ENCODE measurements around the gene ZNF695.
"Not testable (repeated sequence)": the region's sequence is repeated elsewhere in the genome, so short reads cannot be mapped to it uniquely, and the experiment has no call there.

The ZNF695 gene

DNA sequence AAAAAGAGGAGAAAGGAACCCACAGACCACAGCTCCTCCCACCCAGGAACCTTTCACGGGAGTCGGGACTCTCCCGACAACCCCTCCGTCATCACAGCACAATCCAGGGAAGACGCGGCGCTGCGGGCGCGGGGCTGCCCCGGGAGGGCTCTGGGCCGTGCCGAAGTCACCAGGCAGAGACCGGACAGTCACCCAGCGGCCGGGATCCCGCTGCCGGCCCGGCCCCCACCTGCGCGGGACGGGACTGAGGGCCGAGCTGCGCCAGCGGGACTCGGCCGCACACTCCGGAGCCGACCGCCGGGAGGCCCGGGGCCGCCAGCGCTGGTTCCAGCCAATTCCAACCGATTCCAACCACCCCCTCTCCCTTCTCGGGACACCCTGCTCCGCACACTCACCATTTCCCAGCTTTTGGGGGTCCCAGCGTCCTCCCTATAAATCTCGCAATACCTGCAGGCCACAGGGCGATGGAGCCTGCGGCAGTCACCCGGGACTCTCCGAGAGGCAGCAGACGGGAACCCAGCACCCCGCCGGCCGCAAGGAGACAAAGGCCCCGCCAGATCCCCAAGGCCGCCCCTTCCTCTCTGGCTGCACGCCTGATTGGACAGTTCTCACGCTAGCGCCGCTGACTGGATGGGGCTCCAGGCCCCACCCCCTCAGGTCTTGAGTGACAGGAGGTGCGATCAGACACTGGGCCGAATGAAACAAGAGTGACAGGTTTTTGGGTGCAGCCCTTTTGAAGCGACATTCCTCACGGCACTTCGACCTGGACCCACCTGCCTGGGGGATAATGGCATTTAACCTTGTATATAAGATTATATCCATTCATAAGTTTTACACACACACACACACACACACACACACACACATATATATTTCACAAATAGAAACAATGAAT is at the start of gene ZNF695:
Gene ZNF695 (minus strand): TSS at position 547 of the 895 bp plus-strand sequence. CDS start 149 bp downstream, at position 398.
- DNase-seq, result peak in 1 of 4 experiments; percentile 4

DNA sequence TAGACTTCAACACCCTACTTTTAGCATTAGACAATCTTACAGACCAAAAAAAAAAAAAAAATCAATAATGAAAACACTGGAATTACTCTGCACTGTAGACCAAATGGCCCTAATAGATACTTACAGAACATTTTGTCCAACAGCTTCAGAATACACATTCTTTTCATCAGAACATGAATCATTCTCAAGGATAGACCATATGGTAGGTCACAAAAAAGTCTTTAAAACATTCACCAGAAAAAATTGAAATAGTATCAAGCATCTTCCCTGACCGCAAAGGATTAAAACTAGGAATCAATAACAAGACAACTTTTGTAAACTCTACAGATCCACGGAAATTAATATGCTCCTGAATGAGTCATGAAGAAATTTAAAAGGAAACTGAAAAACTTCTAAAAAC is 48.2 kb upstream of the ZNF695 start:
- no peak for DNase-seq

DNA sequence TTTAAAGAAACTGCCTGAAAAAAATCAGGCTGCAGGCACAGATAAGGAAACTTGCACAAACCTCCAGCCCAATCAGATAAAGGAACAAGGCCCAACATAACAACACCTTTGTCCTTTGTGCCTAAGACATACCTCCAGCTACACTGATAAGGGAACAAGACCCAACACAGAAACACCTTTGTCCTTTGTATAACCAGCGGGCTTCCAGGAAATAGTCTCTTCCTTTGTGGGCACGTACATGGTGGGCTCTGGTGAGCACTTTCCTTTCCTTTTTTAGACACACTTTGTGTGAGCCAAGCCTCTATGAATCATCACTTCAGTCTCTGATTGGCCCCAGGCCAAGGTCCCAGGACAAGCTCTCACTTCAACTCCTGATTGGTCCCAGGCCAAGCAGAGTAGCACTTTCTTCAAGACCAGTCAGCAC is 47.1 kb upstream of the ZNF695 start:
- DNase-seq, result no peak

DNA sequence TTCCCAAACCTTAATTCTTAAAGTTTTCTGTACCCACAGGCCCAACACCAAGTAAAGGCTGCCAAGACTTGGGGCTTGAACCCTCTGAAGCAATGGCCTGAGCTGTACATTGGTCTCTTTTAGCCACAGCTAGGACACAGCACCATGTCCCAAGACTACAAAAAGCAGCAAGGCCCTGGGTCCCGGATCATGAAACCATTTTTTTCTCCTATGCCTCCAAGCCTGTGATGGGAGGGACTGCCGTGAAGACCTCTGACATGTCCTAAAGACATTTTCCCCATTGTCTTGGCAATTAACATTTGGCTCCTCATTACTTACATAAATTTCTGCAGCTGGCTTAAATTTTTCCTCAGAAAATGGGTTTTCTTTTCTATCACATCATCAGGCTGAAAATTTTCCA is 39.8 kb upstream of the ZNF695 start:
- no peak for DNase-seq

DNA sequence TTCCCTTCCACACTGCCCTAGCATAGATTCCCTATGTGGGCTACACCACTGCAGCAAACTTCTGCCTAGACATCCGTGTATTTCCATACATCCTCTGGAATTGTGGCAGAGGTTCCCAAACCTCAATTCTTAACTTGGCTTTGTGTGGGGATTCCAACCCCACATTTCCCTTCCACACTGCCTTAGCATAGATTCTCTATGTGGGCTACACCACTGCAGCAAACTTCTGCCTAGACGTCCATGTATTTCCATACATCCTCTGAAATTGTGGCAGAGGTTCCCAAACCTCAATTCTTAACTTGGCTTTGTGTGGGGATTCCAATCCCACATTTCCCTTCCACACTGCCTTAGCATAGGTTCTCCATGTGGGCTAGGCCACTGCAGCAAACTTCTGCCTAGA is 39.4 kb upstream of the ZNF695 start:
- DNase-seq, result no peak

DNA sequence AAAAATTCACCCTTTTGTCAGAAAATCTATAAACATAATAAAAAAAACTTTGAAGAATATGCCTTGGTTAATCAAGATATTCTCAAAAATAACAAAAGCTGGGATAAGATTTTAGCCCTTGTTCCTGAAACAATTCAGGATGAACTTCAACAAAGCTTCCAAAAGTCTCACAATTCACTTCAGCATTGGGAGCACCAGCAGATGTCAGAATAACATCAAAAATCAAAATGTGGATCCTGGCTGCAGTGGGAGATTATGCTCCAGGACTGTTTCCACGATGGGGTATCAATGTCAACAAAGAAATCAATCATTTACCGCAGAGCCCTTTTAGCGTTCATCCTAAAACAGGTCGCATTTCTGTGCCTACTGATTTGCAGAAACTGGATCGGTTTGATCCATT is 35.5 kb upstream of the ZNF695 start:
- DNase-seq, result no peak

DNA sequence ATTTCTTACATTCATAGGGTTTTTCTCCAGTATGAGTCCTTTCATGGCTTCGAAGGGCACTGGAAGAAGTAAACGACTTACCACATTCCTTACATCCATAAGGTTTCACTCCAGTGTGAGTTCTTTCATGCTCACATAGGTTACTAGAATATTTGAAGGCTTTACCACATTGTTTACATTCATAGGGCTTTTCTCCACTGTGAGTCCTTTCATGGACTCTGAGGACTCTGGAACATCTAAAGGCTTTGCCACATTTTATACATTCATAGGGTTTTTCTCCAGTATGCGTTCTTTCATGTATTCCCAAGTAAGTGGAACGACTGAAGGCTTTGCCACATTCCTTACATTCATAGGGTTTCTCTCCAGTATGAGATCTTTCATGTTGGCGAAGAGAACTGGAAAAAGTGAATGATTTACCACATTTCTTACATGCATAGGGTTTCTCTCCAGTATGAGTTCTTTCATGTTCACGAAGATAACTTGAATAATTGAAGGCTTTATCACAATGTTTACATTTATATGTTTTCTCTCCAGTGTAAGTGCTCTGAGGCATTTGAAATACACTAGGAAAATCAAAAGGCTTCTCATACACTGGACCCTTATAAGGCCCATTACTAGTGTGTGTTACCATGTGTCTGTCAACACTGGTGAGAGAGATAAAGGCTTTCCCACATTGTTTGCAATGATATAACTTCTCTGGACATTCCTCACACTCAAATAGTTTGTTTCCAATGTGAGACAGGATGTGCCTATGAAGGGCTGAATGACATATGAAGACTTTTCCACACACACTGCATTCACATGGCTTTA is 29.9 kb upstream of the ZNF695 start:
- no peak for DNase-seq

DNA sequence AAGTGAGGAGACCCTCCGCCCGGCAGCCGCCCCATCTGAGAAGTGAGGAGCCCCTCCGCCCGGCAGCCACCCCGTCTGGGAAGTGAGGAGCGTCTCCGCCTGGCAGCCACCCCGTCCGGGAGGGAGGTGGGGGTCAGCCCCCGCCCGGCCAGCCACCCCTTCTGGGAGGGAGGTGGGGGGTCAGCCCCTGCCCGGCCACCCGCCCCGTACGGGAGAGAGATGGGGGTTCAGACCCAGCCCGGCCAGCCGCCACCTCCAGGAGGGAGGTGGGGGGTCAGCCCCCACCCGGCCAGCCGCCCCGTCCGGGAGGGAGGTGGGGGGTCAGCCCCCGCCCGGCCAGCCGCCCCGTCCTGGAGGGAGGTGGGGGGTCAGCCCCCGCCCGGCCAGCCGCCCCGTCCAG is 24.4 kb upstream of the ZNF695 start:
- DNase-seq, result not testable (repeated sequence)

DNA sequence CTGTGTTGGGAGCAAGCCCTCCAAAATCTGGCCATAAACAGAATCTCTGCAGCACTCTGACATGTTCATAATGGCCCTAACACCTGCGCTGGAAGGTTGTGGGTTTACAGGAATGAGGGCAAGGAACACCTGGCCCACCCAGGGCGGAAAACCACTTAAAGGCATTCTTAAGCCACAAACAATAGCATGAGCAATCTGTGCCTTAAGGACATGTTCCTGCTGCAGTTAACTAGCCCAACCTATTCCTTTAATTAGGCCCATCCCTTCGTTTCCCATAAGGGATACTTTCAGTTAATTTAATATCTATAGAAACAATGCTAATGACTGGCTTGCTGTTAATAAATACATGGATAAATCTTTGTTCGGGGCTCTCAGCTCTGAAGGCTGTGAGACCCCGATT is 16.8 kb upstream of the ZNF695 start:
- DNase-seq, result not testable (repeated sequence)

DNA sequence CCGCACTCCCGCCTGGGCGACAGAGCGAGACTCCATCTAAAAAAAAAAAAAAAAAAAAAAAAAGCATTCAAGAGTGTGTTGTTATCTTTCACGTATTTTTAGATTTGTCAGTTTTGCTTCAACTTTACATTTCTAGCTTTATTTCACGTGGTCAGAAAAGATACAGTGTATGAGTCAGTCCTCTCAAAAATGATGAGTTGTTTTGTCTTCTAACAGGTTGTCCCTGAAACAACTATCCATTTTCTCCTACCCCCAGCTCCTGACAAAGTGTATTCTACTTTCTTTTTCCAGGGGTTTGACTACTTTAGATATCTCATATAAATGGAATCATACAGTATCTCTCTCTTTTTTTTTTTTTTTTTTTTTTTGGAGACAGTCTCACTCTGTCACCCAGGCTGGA is 5.5 kb upstream of the ZNF695 start:
- DNase-seq, result no peak

DNA sequence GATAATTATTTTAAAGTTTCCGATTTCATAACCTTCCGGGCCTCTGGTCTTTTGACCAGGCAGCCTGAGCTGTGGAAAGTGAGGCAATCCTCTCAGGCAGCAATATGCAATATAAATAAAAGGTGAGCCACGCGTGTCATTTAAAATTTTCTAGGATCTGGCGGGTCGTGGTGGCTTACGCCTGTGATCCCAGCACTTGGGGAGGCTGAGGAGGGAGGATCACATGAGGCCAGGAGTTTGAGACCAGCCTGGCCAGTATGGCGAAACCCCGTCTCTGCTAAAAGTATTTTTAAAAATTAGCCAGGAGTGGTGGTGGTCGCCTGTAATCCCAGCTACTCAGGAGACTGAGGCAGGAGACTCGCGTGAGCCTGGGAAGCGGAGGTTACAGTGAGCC is 546 bp upstream of the ZNF695 start:
- DNase-seq, result no peak

DNA sequence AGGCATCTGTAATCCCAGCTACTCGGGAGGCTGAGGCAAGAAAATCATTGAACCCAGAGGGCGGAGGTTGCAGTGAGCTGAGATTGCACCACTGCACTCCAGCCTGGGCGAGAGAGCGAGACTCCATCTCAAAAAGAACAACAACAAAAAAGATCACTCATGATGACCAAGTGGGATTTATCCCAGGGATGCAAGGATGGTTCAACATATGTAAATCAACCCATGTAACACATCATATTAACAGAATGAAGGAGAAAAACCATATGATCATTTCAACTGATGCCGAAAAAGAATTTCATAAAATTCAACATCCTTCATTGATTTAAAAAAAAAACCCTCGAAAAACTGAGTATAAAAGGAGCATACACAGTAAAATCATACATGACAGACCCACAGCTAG is 3.8 kb downstream of the ZNF695 start:
- not testable (repeated sequence) for DNase-seq

DNA sequence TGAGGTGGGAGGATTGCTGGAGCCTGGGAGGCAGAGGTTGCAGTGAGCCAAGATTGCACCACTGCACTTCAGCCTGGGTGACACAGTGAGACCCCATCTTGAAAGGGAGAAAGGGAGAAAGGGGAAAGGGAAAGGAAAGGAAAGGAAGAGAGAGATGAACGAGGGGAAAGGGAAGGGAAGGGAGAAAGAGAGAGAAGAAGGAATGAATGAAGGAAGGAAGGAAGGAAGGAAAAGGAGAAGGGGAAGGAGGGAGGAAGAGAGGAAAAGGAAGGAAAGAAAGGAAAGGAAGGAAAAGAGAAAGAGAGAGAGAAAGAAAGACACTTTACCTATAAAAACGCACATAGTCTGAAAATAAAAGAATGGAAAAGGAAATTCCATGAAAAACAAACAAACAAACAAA is 18.0 kb downstream of the ZNF695 start:
- no peak for DNase-seq

DNA sequence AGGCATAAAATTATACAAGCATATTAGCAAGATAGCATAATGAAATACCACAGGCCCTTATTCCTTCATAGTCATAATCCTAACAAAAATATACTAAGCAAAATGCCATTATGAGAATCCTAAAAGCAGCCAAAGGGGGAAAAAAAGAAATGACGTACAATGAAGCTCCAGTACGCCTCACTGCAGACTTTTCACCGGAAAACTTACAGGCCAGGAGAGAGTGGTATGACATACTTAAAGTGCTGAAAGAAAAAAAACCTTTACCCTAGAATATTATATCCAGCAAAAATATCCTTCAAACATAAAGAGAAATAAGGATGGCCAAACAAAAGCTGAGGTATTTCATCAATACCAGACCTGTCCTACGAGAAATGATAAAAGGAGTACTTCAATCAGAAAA is 19.5 kb downstream of the ZNF695 start:
- DNase-seq, result no peak

DNA sequence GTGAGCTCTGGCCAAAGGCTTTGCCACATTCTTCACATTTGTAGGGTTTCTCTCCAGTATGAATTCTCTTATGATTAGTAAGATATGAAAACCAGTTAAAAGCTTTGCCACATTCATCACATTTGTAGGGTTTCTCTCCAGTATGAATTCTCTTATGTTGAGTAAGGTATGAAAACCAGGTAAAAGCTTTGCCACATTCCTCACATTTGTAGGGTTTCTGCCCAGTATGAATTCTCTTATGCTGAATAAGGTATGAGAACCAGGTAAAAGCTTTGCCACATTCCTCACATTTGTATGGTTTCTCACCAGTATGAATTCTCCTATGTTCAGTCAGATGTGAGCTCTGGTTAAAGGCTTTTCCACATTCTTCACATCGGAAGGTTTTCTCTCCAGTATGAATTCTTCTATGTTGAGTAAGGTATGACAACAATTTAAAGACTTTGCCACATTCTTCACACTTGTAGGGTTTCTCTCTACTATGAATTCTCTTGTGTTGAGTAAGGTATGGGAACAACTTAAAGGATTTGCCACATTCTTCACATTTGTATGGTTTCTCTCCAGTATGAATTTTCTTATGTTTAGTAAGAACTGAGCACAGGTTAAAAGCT is 20.7 kb downstream of the ZNF695 start:
- DNase-seq, result no peak

DNA sequence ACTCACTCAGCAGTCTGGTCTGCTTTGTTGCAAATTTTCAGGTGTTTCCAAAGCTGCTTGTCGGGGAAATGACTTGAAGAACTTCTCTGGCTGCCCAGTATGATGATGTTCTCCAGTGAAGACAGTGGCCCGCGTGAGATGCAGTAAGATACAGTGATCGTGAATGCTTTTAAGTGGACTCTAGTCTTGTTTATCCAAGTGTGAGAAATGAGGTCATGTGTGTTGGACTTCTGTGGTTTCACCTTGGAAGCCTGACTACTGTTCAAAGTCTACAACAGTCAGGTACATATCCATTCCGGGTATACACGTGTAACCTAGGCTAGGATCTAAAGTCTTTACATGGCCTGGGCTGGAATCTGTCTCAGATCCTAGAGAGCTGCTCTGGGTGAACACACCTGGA is 29.1 kb downstream of the ZNF695 start:
- DNase-seq, result no peak

DNA sequence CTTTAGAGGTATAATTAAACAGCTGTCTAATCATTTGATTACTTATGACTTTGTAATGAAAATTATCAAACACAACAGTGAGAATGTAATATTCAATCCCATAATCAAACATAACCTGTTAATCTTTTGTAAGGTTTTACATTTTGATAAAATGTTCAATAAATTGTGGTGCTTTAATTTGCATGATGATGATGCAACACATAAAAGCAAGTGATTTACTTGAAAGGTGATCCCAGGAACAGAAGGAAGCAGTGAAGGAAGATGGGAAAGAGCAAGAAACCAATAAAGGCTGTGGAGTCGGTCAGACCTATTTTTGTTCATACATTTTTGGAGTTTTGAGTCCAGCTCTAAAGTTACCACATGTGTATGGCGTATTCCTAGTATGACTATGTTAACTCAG is 29.6 kb downstream of the ZNF695 start:
- DNase-seq, result no peak

DNA sequence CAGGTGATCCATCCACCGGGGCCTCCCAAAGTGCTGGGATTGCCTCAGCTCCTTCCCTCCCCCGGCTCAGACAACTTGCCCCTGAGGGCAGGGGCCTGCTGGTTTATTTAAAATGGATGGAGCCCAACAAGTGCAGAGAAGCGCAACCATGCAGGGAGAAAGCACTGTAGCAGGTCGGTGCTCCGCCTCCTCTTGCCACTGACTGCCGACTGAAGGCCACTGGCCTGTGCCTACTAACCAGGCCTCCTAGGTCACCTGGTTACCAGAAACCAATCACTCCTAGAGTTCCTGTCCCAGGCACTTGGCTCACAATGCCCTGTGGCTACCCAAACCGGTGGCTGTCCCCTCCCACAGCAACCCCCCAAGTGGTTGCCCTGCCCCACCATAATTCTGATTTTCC is 35.9 kb downstream of the ZNF695 start:
- no peak for DNase-seq

DNA sequence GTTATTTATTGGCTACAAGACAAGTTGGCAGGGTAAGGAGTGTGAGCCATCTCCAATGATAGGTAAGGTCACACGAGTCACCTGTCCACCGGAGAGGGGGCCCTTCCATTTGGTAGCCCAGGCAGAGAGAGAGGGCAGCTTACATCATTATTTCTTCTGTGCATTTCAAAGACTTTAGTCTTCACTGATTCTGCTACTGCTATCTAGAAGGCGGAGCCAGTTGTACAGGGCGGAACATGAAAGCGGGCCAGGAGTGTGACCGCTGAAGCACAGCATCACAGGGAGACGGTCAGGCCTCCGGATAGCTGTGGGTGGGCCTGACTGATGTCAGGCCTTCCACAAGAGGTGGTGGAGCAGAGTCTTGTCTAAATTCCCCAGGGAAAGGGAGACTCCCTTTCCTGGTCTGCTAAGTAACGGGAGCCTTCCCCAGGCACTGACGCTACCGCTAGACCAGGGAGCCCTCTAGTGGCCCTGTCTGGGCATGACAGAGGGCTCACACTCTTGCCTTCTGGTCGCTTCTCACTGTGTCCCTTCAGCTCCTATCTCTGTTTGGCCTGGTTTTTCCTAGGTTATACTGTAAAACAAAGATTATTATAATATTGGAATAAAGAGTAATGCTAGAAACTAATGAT is 36.7 kb downstream of the ZNF695 start:
- DNase-seq, result peak; percentile 1 to 10 (median 2)

DNA sequence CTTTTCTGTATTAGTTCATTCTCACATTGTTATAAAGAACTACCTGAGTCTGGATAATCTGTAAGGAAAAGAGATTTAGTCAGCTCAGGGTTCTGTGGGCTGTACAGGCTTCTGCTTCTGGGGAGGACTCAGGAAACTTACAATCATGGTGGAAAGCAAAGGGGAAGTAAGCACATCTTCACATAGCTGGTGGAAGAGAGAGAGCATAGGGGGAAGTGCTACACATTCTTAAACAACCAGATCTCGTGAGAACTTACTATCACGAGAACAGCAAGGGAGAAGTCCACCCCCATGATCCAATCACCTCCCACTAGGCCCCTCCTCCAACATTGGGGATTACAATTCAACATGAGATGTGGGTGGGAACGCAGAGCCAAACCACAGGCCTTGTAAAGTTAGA is 38.2 kb downstream of the ZNF695 start:
- DNase-seq, result no peak

DNA sequence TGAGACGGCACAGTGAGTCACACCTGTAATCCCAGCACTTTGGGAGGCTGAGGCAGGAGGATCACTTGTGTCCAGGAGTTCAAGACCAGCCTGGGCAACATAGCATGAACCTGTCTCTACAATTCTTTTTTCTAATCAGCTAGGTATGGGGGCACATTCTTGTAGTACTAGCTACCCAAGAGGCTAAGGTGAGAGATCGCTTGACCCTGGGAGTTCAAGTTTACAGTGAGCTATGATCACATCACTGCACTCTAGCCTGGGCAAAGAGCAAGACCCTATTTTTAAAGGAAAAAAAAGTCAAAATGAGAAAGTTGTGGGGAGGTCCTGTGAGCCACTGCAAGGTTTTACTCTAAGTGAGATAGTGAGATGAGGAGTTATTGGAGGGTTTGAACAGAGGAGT is 41.4 kb downstream of the ZNF695 start:
- DNase-seq, result no peak

DNA sequence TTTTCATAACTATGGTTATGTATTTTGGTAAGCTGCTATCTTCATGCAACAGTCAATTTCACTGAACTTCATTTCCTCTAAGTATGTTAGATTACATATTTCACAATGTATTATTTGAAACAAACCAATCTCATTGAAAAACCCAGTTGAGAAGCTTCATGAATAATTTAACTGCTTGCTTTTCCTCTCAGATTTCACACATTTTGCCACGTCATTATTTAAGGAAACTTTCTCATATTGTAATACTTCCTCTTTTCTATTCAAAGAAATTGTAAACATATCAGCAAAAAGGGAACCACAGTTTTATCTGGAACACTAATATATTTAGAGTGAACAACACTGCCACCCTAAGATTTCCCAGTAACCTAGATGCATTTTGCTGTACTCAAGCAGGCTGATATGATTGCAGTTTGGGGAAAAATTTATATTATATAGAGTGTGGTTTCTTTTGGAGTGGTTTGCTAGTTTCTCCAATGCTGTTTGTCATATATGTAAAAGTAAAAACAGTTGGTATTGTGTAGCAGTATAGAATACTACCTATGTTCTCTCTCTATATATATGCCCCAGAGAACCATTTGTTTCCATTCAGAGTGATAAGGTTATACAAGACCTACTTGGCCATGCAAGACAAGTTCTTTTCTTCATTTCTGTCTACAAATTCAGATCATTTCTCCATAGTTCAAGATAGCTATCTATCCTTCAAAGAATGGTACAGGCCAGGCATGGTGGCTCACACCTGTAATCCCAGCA is 47.7 kb downstream of the ZNF695 start:
- no peak for DNase-seq
